Spleen (tissue), 11 donors: ENCODE results near the gene SYT14. TPM values are rescaled to one million over a fixed set of nuclear protein-coding genes. Genes with fewer than 3 reads are reported as not detected.

Source experiments
- DNase-seq: peaks from one replicate; pipeline ENCODE4 v3.0.0-alpha.2; 2020
- H3K27ac ChIP-seq, 8 donors: fragments of 200-600 bp; sonication (generic) in 7 of 8; 1 replicate in 4 of 8; 2 replicates in 4 of 8; pipeline versions ENCODE4 v1.5.0 to v1.8.0; 2016 to 2021; ENCODE audit warnings: inconsistent platforms in 4 of 8, mild to moderate bottlenecking in 4 of 8, moderate library complexity in 1 of 8
- H3K27me3 ChIP-seq, 7 donors: fragments of 200-600 bp; sonication (generic) in 6 of 7; replicated peaks in 1 of 7; 1 replicate in 4 of 7; 2 replicates in 3 of 7; pipeline versions ENCODE4 v1.5.0 to v1.8.0; 2016 to 2021; ENCODE audit warnings: inconsistent platforms in 3 of 7, mild to moderate bottlenecking in 1 of 7
- H3K36me3 ChIP-seq, 6 donors: fragments of 200-600 bp; sonication (generic) in 5 of 6; 1 replicate in 4 of 6; 2 replicates in 2 of 6; pipeline versions ENCODE4 v1.5.0 to v1.8.0; 2016 to 2021; ENCODE audit warnings: inconsistent platforms in 2 of 6
- H3K4me1 ChIP-seq, 6 donors: fragments of 200-600 bp; sonication (generic) in 5 of 6; 1 replicate in 3 of 6; 2 replicates in 3 of 6; pipeline versions ENCODE4 v1.5.0 to v1.8.0; 2016 to 2021; ENCODE audit warnings: inconsistent platforms in 3 of 6
- H3K4me3 ChIP-seq, 8 donors: fragments of 200-600 bp; sonication (generic) in 7 of 8; 1 replicate in 4 of 8; 2 replicates in 4 of 8; pipeline versions ENCODE4 v1.5.0 to v1.8.0; 2016 to 2021; ENCODE audit warnings: inconsistent platforms in 4 of 8, mild to moderate bottlenecking in 4 of 8, moderate library complexity in 2 of 8
- H3K9me3 ChIP-seq, 8 donors: fragments of 200-600 bp; sonication (generic) in 7 of 8; 1 replicate in 4 of 8; 2 replicates in 4 of 8; pipeline versions ENCODE4 v1.5.0 to v1.8.0; 2016 to 2021; ENCODE audit warnings: inconsistent platforms in 4 of 8
- POLR2A ChIP-seq, 3 donors: fragments of 450-650 bp; IDR thresholded peaks; one replicate each; pipeline ENCODE4 v1.5.1; 2017; ENCODE audit warnings: antibody characterized with exemption in 3 of 3, mild to moderate bottlenecking in 1 of 3
- POLR2AphosphoS5 ChIP-seq, 3 donors: sonication (generic); formaldehyde crosslinking; IDR thresholded peaks; one replicate each; pipeline ENCODE4 v1.5.1; 2017; ENCODE audit warnings: antibody characterized with exemption in 3 of 3
- WGBS, 5 donors: extraction: QIAGEN DNeasy Blood & Tissue Kit in 3 of 5; methylation state at CpG; one replicate each; pipeline versions ENCODE4 v1.1.5 to v1.1.7; 2013 to 2018; 5-methylcytosine and 5-hydroxymethylcytosine counted together
- intact Hi-C: fragments of 100-400 bp; cut with DNase I; formaldehyde crosslinking; loops from one replicate; pipeline ENCODE4 v1.15.0; 2023; ENCODE audit warnings: low total_unique reads
- polyA plus RNA-seq, 3 donors: library from polyadenylated mRNA; stranded (reverse); fragments of 200-250 nt; gene quantifications; one replicate each; pipeline ENCODE4 v1.2.1, GENCODE V29; 2013
- total RNA-seq, 7 donors: library from RNA; depleted of rRNA in 3 of 7; stranded (reverse); fragments of >200 nt in 3 of 7; fragmentation: NEBNext Ultra II Directional in 4 of 7; extraction: Animal tissue kit (Norgen Biotek cat#: 25700) in 4 of 7; gene quantifications; one replicate each; pipeline versions ENCODE4 v1.1.0 to v1.2.1, GENCODE V29; 2016 to 2021
- TF ChIP-seq, protein P1 (sequence below), 11 experiments: fragments of 200-600 bp in 7 of 11; fragments of 450-650 bp in 4 of 11; sonication (generic) in 4 of 11; IDR thresholded peaks in 8 of 11; conservative IDR thresholded peaks in 3 of 11; 1 replicate in 7 of 11; 2 replicates in 4 of 11; pipeline versions ENCODE4 v1.4.0 to v1.8.0; 2016 to 2021; ENCODE audit warnings: antibody characterized with exemption in 11 of 11, inconsistent platforms in 4 of 11, mild to moderate bottlenecking in 1 of 11
- donor health status: healthy with polysubstance abuse.
- donor health status: DM: no; HTN: no; CAD: no; lungs with moderate emphysema.
- donor health status: DM: no; HTN: no; CAD: no.
- donor health status: Bipolar disorder and iron deficiency.
- donor health status: healthy.
- donor health status: DM: no; HTN: no; CAD: no.
- donor health status: DM: yes; HTN: yes; CAD: no.

SYT14 gene
- total and polyA plus RNA-seq, 10 donors: under 0.01 TPM; not detected in 9

DNA sequence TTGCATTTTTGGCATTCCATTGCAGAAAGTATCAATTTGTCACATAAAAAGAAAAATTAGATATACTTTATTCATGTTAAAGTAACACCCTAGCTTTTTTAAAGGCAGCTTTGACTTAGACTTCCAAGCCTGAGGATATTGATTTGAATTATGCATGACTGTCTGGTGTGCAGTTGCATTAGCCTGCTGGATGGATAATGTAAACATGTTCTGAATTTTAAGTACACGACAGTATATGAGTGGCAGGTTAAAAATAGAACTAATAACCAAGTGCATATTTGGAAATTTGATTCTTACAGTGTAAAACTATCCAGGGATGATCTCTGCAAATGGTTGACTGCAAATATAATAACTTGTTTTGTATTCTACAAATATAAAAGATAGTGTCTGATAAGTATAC, 124.0 kb downstream of the SYT14 start:
- Histone ChIP-seq H3K4me1 (no peaks in the 10 kb centered on the region), H3K36me3 (no peaks in the 10 kb centered on the region), H3K9me3 (peaks cover 0 to 8% (median 0%) of the 10 kb centered on the region in 8 donors), H3K27me3 (no peaks in the 10 kb centered on the region), H3K27ac (no peak overlapping the region), H3K4me3 (no peak overlapping the region)
- WGBS, 5 donors: 49 to 71% (median 68%) methylated on average over 1 of the region's 1 CpG
- intact Hi-C loops: no loop called here
- TF ChIP-seq POLR2A (IDR thresholded peaks at IDR 0.05) (no peak), POLR2AphosphoS5 (IDR thresholded peaks at IDR 0.05) (no peak)
- TF ChIP-seq, protein P1, sequence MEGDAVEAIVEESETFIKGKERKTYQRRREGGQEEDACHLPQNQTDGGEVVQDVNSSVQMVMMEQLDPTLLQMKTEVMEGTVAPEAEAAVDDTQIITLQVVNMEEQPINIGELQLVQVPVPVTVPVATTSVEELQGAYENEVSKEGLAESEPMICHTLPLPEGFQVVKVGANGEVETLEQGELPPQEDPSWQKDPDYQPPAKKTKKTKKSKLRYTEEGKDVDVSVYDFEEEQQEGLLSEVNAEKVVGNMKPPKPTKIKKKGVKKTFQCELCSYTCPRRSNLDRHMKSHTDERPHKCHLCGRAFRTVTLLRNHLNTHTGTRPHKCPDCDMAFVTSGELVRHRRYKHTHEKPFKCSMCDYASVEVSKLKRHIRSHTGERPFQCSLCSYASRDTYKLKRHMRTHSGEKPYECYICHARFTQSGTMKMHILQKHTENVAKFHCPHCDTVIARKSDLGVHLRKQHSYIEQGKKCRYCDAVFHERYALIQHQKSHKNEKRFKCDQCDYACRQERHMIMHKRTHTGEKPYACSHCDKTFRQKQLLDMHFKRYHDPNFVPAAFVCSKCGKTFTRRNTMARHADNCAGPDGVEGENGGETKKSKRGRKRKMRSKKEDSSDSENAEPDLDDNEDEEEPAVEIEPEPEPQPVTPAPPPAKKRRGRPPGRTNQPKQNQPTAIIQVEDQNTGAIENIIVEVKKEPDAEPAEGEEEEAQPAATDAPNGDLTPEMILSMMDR (IDR thresholded peaks at IDR 0.05 in 8 of 11, conservative IDR thresholded peaks at IDR 0.05 in 3 of 11): no peak
- DNase-seq: no peak

DNA sequence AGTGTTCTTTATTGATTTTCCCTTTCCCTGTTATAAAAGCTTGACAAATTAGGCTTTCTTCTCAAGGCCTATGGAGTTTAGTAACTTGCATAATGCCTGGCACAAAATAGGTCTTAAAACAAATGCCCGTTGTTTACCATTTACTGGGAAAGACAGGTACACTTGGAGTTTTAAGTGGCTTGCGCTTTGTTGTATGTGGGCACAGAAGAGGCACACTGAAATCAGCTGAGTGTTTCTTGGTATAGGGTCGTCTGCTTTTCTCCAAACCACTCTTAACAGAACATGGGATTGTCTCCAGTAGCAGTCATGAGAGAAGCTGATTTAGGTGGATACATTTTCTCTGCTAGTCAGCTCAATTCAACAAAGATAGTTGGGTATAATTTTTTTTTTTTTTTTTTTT, 132.5 kb downstream of the SYT14 start:
- Histone ChIP-seq H3K27ac (no peak overlapping the region), H3K27me3 (no peaks in the 10 kb centered on the region), H3K9me3 (peaks cover 0 to 3% (median 0%) of the 10 kb centered on the region in 8 donors), H3K36me3 (no peaks in the 10 kb centered on the region), H3K4me3 (no peak overlapping the region), H3K4me1 (no peaks in the 10 kb centered on the region)
- intact Hi-C loops: no loop called here
- no peak for TF ChIP-seq POLR2AphosphoS5 (IDR thresholded peaks at IDR 0.05)
- no peak for TF ChIP-seq POLR2A (IDR thresholded peaks at IDR 0.05)
- TF ChIP-seq, protein P1 (IDR thresholded peaks at IDR 0.05 in 8 of 11, conservative IDR thresholded peaks at IDR 0.05 in 3 of 11): no peak
- 79 to 89% (median 85%) methylated on average over 3 of the region's 3 CpGs for WGBS, 5 donors
- DNase-seq: no peak

DNA sequence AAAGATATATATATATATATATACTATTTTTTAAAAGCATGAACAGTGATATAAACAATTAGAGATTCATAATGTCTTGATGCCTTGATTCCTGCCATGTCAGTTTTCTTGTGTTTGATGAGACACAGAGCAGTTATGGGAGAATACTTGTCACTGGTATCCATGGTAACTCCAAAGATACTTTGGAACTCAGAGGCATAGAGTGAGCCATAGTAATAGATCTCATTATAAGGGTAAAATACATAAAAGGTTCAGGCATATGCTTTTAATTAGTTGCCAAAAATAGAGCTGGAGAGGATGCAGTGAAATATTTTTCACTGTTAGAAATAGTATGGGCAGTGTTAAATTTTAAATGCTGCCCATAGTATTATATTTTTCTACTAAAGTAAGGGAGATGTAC, 134.1 kb downstream of the SYT14 start:
- Histone ChIP-seq H3K4me1 (no peaks in the 10 kb centered on the region), H3K27me3 (no peaks in the 10 kb centered on the region), H3K36me3 (no peaks in the 10 kb centered on the region), H3K27ac (no peak overlapping the region), H3K9me3 (no peaks in the 10 kb centered on the region), H3K4me3 (no peak overlapping the region)
- TF ChIP-seq, protein P1 (IDR thresholded peaks at IDR 0.05 in 8 of 11, conservative IDR thresholded peaks at IDR 0.05 in 3 of 11): no peak
- TF ChIP-seq POLR2AphosphoS5 (IDR thresholded peaks at IDR 0.05) (no peak), POLR2A (IDR thresholded peaks at IDR 0.05) (no peak)
- intact Hi-C loops: no loop called here
- DNase-seq: no peak

DNA sequence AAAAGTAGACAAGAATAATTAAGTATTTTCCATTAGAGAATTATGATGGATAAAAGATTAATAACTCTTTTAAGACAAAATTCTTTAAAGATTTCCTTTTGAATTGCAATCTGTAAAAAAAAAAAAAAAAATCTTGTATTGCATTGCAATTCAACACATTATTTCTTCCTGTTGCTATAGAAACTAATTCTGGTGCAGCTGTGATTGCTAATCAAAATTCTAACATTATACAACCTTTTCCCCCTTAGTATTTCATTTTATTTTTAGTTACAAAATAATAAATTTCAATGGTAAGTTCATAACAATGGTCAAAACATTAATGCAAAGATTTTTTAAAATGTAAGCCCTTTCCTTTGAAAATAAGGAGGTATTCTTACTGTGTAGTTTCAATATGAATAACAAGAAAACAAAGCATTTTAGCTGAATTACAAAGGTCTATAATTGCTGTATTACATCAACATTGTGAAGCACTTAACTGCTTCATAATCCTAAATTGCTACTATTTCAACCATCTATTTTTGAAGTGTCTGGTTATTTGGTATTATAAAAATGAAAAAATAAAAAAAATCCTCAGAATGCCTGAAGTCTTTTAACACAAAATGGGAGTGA, 135.0 kb downstream of the SYT14 start:
- no peak overlapping the region for H3K27ac ChIP-seq
- no peak for TF ChIP-seq POLR2A (IDR thresholded peaks at IDR 0.05)
- no peak for TF ChIP-seq POLR2AphosphoS5 (IDR thresholded peaks at IDR 0.05)
- TF ChIP-seq, protein P1 (IDR thresholded peaks at IDR 0.05 in 8 of 11, conservative IDR thresholded peaks at IDR 0.05 in 3 of 11): no peak
- no peak overlapping the region for H3K4me3 ChIP-seq

More for the DNA sequence above, 135.0 kb downstream of the SYT14 start:
- no peak for DNase-seq
- H3K4me1 ChIP-seq: no peaks in the 10 kb centered on the region
- H3K27me3 ChIP-seq: no peaks in the 10 kb centered on the region
- no peaks in the 10 kb centered on the region for H3K36me3 ChIP-seq
- no peaks in the 10 kb centered on the region for H3K9me3 ChIP-seq
- intact Hi-C loops: no loop called here
